SKM-1 (cell line): ENCODE data around the gene CFAP46.
"Not testable (repeated sequence)": the region's sequence is repeated elsewhere in the genome, so short reads cannot be mapped to it uniquely, and the experiment has no call there.

Experiments
- DNase-seq: peaks from one replicate; lab custom pipeline; 2025; ENCODE audit not compliant: unreplicated experiment; lab: John Stamatoyannopoulos, UW

CFAP46 gene

GRCh38 chr10:132945125-132945893 lies 2.9 kb upstream of the CFAP46 start:
- no peak for DNase-seq

- DNase-seq, result no peak
These were observed 2.1 kb upstream of the CFAP46 start for GRCh38 chr10:132944510-132944909.

DNA sequence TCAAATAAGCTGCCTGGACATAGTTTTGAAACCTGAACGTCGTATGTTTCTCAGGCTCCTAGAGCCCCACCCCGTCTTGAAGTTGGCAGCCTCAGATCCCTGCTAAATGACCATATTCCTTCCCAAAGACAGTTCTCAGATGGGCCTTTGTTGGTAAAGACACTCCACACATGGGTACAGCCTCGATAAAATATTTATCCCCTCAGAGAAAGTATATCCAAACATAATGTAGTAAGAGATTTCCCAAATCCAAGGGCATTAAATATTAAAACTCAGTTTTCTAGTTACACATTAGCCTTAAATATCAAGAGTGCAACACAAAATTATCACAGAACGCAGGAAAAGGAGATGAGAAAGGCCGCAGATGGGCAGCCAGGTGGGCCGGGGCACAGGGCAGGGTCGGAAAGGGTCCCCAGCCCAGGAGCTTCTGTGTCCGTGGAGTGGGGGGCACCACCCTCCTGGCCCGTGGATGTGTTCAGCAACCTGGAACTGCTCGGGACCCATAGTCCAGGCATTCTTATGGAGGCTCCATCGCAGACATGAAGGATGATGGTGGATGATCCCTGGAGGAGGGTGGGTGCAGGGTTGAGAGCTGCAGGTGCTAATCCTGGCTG lies 1.5 kb upstream of the CFAP46 start:
- no peak for DNase-seq

DNA sequence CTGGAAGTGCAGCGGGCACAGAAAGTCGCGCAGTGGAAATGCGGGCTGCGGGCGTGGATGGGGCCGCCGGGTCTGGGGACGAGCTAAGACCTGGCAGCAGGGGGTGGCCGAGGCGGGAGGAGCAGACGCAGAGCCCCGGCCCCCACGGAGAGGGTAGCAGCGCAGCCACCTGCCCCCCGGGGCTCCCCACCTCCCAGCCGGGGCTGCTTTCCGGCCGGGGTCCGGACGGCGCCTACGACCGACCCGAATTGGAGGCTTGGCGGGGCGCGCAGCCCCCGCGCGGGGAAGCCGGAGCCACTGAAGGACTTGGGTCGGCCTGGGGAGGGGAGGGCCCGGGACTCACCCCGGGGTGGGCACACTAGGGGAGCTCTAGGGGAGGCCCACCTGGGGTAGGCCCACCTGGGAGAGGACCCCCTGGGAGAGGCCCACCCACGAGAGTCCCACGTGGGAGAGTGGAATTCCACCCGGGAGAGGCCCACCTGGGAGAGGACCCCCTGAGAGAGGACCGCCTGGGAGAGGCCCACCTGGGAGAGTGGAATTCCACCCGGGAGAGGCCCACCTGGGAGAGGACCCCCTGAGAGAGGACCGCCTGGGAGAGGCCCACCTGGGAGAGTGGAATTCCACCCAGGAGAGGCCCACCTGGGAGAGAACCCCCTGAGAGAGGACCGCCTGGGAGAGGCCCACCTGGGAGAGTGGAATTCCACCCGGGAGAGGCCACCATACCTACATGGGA lies 854 bp upstream of the CFAP46 start:
- no peak for DNase-seq

DNA sequence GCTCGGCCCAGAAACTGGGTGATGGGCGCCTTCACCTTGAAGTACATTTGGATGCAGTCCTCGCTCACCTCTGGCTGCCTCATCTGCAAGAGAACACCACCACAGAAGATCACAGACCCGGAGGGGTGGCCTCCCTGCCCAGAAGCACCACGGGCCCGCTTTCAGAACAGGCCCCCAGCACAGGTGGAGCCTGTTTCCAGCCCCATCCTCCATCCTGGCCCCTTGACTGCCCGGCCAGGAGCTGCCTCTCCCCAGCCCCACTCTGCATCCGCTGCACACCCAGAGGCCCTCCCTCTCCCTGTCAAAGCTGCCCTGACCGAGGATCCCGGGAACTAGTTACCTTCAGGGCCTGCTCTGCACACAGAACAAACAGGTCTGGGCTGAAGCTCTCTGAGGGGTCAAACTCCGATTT lies 724 bp downstream of the CFAP46 start:
- DNase-seq, result no peak

- no peak for DNase-seq
These were observed 1.4 kb downstream of the CFAP46 start for GRCh38 chr10:132940791-132941465.

DNA sequence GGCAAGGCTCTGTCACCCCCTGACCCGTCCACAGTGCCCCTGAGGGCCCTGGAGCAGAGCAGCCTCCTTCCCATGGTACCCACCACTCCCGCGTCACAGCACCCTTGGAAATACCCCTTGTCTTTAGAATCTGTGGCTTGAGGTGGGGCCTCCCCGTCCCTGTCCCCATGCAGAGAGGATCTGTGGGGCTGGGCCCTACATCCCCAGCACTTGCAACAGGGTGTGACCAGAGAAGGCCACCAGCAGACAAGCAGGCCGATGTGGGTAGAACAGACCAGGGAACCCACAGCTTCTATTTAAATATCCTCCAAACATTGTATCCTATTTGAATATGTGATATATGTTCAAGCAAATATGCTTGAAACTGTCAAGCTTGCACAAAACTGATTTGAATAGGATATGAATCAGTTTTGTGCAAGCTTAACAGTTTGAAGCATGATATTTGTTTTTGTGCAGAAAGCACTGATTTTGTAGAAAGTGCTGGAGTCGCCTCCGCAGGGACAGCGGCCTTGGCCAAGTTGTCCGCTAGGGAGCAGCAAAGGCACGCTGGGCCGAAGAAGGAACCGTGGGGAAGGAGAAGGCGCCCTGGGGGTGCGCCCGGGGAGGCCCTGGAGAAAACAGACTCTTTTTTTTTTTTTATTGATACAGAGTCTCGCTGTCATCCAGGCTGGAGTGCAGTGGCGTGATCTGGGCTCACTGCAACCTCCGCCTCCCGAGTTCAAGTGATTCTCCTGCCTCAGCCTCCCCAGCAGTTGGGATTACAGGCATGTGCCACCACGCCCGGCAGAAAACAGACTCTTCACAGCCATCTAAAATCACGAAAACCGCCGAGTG lies 2.2 kb downstream of the CFAP46 start:
- DNase-seq, result peak; percentile 15

DNA sequence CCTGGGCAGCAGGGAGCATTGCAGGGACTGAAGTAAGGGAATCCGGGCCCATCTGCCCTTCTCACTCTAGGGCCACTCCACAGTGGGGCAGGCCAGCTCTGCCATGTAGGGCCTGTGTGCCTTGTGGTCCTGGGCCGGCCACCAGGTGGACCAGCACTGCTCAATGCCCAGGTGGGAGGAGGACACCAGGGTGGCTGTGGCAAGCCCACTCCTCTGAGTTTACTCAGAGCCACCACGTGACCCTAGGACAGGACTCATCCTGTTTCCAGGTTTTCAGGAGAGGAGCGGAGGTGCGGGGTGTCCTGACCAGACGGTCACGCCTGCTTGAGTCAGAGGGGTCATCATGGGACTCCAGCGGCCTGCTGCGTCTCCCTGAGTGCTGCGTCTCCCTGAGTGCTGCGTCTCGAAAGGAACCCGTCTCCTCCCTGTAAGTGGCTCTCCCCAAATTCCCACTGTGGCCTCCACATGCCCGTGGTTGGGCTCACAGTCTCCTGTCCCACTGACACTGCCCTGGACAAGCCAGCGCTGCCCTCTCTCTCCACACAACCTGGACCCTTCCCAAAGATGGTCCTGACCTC lies 2.9 kb downstream of the CFAP46 start:
- DNase-seq, result no peak

GRCh38 chr10:132938472-132939339 lies 3.7 kb downstream of the CFAP46 start:
- DNase-seq, result no peak

DNA sequence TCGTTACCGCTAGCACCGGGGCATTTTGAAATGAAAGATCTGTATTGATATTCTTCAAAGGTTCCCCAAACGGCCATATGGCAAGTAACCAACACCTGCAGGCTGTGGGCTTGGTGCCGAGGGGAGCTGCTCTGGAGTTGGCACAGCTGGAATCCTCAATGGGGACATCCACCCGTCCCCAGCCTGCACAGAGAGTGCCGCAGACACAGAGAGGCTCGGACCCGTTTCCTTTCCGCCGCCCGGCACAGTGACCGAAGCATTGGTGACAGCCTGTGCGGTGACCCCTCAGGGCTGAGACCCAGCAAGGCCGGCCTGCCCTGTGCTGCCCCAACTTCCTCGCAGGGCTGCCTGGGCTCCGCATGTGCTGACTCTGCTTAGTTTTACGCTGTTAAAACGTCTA lies 4.5 kb downstream of the CFAP46 start:
- no peak for DNase-seq

- no peak for DNase-seq
These were observed 7.4 kb downstream of the CFAP46 start for GRCh38 chr10:132934953-132935352.

DNA sequence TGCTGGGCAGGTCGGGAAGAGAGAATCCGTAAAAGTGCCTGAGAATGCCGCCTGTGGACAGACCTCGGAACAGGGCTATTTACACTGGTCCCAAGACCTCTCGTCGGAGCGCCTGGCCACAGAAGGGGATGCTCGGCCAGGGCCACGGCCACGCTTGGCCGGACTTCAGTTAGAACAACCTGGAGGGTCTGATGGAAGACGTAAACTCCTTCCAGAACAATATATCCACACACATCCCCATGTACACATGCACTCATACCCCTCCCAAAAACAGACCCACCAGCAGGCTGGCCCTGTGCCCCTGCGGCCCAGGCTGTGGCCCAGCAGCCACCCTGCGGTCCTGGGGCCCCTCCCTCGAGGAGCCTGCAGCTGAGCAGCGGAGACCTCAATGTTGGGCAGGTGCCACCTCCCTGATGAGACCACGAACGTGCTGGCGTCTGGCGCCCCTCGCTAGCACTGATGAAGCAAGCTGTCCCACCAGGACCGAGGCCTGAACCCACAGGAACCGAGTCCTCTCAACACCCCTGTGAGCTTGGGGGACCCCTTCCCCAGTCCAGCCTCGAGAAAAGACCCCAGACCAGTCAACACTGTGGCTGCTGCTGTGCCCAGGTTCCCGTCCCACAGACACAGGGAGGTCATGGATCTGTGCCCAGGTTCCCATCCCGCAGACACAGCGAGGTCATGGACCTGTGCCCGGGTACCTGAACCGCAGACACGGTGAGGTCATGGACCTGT lies 8.9 kb downstream of the CFAP46 start:
- no peak for DNase-seq

DNA sequence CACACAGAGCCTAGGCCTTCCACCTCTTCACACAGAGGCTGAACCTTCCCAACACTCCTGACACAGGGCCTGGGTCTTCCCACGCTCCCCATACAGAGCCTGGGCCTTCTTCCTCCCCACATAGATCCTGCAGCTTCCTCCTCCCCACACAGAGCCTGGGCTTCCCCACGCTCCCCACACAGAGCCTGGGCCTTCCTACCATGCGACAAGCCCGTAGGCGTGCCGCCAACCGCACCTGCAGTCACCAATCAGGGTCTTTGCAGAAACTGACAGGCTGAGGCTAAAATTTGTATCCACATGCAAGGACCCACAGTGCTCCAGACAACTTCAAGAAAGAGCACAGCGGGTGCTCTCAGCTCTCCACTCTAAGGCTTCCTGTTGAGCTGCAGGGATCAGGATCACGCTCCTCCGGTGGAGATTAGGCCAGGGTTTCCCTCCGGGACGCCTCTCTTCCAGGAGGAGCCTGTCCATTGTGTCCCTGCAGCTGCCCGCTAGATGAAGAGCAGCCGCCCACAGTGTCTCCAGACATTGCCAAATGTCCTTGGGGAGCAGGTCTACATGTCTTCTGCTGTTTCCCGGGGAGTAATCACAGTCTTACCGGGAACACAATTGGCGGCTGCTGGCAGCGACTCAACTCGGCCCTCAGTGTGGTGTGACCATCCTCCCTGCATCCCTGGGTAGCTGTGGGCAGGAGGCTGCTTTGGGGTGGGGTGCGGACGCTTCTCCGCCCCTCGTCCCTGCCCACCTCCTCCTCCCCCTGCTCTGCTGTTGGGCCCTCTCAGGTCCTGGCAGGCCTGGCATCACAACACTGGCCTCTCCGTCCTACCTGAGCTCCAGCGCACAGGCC lies 9.7 kb downstream of the CFAP46 start:
- no peak for DNase-seq

DNA sequence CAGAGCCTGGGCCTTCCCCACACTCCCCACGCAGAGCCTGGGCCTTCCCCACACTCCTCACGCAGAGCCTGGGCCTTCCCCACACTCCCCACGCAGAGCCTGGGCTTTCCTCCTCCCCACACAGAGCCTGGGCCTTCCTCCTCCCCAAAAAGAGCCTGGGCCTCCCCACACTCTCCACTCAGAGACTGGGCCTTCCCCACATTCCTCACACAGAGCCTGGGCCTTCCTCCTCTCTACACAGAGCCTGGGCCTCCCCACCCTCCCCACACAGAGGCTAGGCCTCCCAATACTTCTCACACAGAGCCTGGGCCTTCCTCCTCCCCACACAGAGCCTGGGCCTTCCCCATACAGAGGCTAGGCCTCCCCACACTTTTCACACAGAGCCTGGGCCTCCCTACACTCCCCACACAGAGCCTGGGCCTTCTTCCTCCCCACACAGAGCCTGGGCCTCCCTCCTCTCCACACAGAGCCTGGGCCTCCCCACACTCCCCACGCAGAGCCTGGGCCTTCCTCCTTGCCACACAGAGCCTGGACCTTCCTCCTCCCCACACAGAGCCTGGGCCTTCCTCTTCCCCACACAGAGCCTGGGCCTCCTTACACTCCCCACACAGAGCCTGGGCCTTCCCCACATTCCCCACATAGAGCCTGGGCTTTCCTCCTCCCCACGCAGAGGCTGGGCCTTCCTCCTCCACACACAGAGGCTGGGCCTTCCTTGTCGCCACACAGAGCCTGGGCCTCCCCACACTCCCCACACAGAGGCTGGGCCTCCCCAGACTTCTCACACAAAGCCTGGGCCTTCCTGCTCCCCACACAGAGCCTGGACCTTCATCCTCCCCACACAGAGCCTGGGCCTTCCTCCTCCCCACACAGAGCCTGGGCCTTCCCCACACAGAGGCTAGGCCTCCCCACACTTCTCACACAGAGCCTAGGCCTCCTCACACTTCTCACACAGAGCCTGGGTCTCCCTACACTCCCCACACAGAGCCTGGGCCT lies 10.8 kb downstream of the CFAP46 start:
- not testable (repeated sequence) for DNase-seq

DNA sequence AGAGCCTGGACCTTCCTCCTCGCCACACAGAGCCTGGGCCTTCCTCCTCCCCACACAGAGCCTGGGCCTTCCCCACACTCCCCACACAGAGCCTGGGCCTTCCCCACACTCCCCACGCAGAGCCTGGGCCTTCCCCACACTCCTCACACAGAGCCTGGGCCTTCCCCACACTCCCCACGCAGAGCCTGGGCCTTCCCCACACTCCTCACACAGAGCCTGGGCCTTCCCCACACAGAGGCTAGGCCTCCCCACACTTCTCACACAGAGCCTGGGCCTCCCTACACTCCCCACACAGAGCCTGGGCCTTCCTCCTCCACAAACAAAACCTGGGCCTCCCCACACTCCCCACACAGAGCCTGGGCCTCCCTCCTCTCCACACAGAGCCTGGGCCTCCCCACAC lies 11.7 kb downstream of the CFAP46 start:
- not testable (repeated sequence) for DNase-seq

DNA sequence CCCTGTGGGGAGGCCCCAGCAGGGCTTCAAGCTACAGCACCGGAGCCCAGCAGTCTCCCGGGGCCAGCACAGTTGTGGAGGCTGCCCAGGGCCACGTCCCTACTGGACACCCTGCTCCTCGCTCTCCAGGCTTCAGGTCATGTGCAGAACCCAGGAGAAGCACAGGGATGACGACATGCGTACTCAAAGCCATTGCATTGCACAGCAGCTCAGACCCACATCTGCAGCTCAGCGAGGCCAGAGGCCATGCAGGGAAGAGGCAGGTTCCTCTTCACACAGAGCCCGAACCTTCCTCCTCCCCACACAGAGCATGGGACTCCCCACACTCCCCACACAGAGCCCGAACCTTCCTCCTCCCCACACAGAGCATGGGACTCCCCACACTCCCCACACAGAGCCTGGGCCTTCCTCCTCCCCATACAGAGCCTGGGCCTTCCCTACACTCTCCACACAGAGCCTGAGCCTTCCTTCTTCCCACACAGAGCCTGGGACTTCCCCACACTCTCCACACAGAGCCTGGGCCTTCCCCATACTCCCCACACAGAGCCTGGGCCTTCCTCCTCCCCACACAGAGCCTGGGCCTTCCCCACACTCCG lies 12.3 kb downstream of the CFAP46 start:
- no peak for DNase-seq
